NCI-H1930 (cell line): ENCODE data around the gene TRAPPC8.
A peak's percentile ranks its signal among the peaks of the same experiment; 100 is the strongest.
"Not testable (repeated sequence)": the region's sequence is repeated elsewhere in the genome, so short reads cannot be mapped to it uniquely, and the experiment has no call there.

Source experiments
- DNase-seq, 2 experiments: peaks; one replicate each; lab custom pipeline; 2025; lab: John Stamatoyannopoulos, UW

The TRAPPC8 gene

GRCh38 chr18:31942999-31943877, at the start of gene TRAPPC8:
Gene TRAPPC8 (minus strand): TSS chr18:31943128. CDS start chr18:31942764, 364 bp downstream.
- DNase-seq, result peak; percentile 96 to 97

DNA sequence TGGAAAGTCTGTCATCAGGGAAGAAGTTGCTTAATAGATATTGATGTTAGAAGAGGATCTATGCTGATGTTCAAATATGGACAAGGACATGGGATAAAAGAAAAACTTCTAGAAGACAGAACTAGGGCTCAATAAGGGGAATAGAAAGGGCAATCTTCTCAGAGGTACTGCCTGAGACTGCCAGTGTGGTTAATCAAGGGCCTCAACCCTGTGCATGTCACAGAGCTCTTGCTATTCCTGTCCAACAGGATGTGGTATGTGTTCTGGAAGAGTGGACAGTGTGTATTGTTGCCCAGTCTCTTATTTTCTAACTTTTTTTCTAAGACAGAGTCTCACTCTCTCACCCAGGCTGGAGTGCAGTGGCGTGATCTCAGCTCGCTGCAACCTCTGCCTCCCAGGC, 47.9 kb upstream of the TRAPPC8 start:
- DNase-seq, result no peak

- no peak for DNase-seq
Measured at GRCh38 chr18:31983976-31984375, 41.0 kb upstream of the TRAPPC8 start.

DNA sequence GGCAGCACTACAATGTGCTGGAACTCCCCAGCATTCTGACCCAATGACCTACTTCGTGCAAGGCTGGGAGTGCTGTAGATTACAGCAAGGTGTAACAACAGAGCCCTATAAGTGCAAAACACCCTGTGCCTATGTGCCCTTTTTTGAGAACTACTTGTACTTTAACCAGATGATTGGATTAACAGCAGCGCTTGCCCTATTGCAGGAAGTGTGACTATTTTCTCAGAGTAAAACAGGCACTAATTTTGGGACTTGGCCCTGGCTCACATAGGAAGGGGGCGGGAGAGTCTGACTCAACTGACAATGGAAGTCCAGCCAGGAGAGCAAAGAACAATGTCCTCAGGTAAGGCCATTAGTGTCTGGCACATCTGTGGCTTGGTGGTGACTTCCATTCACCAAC, 40.1 kb upstream of the TRAPPC8 start:
- DNase-seq, result no peak

- no peak for DNase-seq
Measured at GRCh38 chr18:31980863-31981262, 37.9 kb upstream of the TRAPPC8 start.

- DNase-seq, result no peak
Measured at GRCh38 chr18:31979714-31980113, 36.8 kb upstream of the TRAPPC8 start.

GRCh38 chr18:31978616-31979015, 35.7 kb upstream of the TRAPPC8 start:
- no peak for DNase-seq

DNA sequence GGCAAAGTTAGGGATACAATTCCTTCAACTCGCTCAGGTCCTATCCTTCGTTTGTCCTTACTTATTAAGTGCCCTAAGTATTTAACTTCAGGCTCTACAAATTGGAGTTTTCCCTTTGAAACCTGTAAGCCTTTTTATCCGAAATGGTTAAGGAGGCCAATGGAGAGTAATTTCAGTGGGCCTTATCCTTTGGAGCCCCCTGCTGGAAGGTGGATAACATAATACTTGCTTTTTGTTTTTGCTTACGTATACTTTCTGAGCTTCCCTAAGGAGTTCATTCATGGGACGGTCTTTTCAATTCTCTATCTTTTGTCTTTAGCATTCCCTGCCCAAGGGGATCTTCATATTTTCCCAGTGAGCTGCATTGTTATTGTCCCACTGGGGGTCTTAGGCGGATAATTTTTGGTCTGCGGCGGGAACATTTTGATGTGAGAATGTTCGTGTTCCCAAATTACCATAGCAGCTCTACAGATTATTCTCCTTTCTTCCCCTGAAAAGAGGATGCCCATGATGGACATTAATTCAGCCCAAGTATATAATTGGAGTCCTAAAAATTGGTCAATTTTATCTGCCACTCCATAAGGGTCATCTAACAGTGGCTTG, 34.4 kb upstream of the TRAPPC8 start:
- peak; percentile 36 to 39 for DNase-seq

GRCh38 chr18:31976242-31976641, 33.3 kb upstream of the TRAPPC8 start:
- no peak for DNase-seq

- DNase-seq, result no peak
Measured at GRCh38 chr18:31973929-31974546, 31.1 kb upstream of the TRAPPC8 start.

GRCh38 chr18:31970617-31971016, 27.7 kb upstream of the TRAPPC8 start:
- no peak for DNase-seq

- DNase-seq, result no peak
Measured at GRCh38 chr18:31965316-31965970, 22.5 kb upstream of the TRAPPC8 start.

DNA sequence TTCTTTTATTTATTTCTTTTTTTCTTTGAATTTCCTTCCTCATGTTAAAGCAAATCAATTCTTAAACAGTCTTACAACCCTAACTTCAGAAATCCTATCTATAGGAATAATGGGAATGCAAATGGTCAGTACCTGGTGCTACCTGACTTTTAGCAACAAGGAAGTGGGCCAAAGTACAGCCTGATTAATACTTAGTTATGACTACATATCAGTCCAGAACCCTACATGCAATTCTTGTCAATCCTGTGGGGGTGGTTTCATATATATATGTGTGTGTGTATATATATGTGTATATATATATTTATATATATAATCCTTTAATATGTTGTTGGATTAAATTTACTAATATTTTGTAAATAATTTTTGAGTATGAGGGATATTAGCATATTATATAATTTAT, 14.8 kb upstream of the TRAPPC8 start:
- no peak for DNase-seq

DNA sequence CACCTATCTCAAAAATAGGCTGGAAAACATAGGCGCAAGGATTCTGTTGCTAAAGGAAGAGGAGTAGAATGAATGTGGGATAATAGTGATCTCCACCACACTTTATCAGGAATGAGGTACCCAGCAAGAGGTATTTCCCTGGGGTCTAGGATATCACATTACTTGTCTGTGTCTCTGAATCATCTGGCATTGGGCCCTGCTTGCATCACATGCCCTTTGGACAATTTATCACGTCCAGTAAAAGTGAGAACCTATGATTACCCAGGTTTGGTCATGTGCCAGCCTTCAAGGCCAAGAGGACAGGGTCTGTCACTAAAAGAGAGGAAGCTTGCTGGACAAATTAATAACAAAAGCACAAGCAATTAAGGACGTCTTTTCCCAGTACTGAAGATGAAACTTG, 11.4 kb upstream of the TRAPPC8 start:
- DNase-seq, result peak in 1 of 2 experiments; percentile 13

- DNase-seq, result not testable (repeated sequence)
Measured at GRCh38 chr18:31953699-31954098, 10.8 kb upstream of the TRAPPC8 start.

DNA sequence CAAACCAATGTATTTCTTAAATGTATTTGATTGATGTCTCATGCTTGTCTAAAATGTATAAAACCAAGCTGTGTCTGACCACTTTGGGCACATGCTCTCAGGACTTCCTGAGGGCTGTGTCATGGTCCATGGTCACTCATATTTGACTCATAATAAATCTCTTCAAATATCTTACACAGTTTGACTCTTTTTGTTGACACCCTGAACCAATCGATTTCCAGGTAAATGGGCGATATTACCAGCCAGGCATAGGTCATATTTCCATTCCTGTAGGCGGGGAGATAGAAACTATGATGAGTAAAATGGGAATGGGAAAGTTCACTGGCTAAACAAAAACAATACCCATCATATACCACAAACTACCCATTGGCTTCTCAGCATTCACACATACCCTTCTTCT, 9.3 kb upstream of the TRAPPC8 start:
- DNase-seq, result no peak

DNA sequence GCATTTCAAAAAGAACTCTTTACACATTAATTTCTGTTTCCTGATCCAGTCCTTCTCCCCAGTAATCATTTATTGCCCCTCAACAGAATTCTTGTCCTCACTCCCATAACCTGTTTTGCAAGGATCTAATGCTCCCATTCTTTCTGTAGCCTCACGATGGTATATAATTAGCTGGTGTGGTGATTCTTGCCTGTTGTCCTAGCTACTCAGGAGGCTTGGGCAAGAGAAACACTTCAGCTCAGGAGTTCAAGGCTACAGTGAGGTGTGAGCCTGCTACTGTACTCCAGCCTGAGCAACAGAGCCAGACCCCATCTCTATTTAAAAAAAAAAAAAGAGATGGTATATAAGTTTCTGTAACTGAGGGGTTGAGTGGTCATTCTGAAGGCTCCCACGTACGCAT, 7.7 kb upstream of the TRAPPC8 start:
- DNase-seq, result no peak

DNA sequence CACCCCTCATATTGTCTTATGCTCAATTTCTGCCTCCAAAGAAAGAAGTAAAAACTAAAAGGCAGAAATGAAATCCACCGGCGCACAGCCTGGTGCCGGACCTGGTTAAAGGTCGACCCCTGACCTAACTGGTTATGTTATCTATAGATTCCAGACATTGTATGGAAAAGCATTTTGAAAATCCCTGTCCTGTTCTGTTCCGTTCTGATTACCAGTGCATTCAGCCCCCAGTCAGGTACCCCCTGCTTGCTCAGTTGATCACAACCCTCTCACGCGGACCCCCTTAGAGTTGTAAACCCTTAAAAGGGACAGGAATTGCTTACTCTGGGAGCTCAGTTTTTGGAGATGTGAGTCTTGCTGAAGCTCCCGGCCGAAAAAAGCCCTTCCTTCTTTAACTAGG, 5.4 kb upstream of the TRAPPC8 start:
- DNase-seq, result not testable (repeated sequence)

- no peak for DNase-seq
Measured at GRCh38 chr18:31946305-31947046, 3.5 kb upstream of the TRAPPC8 start.

GRCh38 chr18:31943878-31944816, 1.2 kb upstream of the TRAPPC8 start:
- no peak for DNase-seq
